ENCODE data around the gene SPANXC.
A peak's percentile ranks its signal among the peaks of the same experiment; 100 is the strongest.
"Not testable (repeated sequence)": the region's sequence is repeated elsewhere in the genome, so short reads cannot be mapped to it uniquely, and the experiment has no call there.

The SPANXC gene, protein sequence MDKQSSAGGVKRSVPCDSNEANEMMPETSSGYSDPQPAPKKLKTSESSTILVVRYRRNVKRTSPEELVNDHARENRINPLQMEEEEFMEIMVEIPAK

DNA sequence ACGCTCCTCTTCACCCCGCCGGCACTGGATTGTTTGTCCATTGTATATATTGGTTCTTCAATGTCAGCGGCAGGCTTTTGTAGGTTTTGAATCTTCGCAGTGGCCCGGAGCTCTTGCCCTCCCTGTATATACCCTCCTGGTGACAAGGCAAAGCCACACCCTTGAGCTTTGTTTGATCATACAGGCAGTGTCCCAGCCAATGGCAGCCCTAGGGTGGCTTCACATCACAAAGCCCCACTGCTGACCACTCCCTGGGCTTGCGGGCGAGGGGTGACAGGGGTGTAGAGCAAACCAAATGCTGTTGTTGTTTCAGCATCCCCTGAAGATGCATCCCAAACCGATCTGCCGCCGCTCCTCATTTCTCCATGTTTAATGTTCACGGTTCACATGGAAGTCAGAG lies at the start of gene SPANXC:
Gene SPANXC, minus strand, starts transcription at position 101 of the 400 bp plus-strand sequence. Its CDS starts 60 bp downstream, at position 41.
- not testable (repeated sequence) for DNase-seq

DNA sequence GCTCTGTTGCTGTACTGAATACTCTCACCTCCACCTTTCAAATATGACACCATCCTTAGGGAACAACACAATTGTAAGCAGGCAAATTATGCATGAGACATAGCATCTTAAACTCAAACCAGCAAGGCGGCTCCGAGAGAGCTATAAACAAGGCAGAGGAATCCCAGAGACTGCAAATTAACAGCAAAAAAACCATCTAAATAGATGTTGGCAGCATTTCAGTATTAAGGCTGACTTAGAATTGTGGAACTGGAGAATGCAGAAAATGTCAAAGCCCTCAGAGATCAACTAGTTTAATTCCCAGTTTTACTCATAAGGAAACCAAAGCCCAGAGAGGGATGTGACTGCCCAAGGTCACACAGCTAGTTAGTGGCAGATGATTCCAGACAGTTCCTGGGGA lies 37.2 kb upstream of the SPANXC start:
- DNase-seq, result no peak

DNA sequence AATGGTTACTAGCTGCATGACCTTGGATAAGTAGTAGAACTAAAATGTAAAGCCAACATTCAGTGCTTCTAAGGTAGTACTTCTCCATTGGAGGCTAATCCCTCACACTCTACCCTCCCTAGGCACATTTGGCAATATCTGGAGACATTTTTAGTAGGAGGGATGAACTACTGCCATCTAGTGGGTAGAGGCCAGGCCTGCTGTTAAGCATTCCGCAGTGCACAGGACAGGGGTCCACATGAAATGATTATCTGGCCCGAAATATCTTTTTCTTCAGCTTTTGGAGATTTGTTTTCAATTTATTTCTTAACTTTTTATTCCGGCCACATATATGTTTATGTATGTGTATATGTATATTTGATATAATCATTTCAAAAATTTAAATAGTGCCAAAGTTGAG lies 36.0 kb upstream of the SPANXC start:
- peak; percentile 7 for DNase-seq

DNA sequence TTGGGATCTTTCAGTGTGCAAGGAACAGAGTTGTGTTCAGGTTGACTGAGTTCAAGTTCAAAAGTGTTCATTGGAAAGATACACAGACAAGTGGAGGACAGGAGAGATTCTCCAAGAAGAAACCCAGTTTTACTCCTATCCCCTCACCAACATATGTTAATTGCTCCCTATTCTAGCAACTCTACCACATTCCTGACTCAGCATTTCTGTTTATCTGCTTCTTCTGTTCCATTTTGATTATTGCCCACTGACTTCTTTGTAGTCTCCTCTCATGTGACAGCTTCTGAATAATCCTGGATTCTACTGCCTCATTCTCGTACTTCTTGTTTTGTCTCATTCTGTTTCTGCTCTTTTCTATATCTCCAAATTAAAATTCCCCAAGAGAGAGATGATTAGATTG lies 15.8 kb upstream of the SPANXC start:
- no peak for DNase-seq

DNA sequence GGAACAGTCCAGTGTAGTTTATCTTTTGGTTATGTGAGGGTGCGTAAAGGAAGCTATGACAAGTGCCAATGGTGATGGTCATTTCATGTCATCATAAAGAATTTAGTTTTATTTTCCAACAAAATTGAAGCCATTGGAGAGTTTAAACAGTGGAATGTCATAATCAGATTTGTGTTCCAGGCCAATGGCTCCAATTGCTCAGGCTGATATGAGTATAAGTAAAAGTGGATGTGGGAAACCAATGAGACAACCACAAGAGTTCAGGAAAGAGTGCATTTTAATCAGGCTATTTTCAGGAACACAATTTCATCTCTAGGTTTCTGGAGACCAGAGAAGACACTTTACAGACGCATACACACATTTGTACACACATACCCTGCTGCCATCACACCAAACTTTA lies 20.7 kb downstream of the SPANXC start:
- DNase-seq, result no peak

DNA sequence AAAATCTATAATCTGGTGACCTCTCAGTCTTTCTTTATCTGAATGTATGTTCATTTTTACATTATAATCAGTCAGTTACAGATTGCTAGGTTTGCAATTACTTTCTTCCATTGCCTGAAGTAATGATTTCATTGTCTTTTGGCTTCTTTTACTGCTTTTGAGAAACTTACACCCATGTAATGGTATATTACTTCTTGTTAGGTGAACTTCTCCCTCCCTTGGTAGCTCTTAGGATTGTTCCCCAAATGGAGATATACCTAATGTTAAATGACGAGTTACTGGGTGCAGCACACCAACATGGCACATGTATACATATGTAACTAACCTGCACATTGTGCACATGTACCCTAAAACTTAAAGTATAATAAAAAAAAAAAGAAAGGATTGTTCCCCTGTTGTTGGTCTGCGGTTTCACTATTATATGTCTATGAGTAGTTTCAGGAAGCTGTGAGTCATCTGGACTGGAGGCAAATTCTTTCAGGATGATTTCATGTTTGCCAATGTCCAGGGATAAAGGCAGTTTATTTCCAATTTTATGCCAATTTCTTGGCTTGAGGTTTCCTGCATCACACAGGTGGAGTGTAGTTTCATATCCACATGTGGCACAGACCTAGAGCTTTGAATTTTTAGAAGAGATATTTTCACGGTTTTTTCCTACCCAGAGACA lies 21.8 kb downstream of the SPANXC start:
- no peak for DNase-seq

DNA sequence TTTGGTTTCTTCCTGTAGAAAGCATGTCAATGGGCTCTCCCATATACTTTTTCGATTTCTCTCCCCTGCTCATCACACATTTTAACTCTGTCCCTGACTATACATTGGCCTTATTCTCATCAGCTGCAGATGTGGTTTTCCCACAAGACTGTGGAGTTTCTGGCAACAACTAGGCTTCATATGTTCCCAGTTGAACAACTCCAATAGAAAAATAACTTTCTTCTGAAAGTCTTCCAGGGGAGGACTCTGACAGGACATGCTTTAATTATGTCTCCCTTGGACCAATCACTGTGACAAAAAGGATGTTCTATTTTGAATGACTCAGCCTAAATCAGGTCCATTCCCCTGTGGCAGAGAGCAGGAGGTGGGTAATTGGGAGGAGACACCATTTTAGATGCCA lies 28.1 kb downstream of the SPANXC start:
- no peak for DNase-seq

DNA sequence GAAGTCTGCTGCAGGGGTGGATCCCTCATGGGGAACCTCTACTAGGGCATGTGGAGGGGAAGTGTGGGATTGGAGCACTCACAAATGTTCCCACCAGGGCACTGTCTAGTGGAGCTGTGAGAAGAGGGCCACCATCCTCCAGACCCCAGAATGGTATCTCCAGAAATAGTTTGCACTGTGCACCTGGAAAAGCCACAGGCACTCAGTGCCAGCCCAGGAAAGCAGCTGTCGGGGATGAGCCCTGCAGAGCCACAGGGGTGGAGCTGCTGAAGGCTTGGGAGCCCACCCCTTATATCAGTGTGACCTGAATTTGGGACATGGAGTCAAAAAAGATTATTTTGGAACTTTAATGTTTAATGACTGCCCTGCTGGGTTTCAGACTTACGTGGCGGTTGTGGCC lies 40.4 kb downstream of the SPANXC start:
- no peak for DNase-seq

All from eye (tissue), 1 donor.